ENCODE data around the gene TRIM8.

DNA sequence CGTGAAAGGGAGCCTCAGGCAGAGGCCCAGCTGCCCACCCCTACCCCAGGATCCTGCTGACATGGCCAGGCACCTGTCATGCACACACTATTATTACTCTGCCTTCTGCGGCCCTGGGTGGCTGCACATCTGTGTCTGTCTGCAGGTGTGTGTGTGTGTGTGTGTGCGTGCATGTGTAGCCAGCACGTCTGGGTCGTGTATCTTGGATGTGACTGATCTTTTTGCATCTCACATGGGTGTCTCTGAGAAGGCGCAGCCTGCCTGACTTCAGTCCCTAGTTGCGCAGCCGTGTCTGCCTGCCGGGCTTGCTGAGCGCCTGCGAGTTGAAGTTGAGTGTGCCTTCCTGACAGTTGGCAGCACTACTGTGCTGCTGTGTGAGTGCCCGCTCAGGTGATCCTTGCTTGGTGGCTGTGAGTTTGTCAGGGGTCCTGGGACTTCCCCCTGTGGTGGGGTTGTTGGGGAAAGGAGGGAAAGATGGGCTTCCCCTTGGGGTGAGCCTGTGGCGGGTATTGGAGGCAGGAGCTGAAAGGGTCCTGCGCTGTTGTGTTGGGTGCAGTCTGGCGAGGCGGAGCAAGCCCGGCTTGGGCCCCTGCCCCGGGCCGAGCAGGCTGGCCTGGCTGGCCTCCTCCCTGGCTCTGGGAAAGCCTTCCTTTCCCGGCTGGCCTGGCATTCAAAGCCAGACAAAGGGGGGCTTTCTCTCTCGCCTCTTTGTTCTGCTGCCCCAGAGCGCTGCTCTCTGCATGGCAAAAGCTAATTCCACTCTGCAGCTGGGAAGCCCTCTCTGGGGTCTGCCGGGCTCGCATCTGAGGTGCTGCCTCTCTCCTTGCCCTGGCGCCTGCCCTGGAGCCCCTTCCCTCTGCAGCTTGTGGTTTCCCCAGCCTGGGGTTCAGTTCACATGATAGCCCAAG, 4.9 kb downstream of the TRIM8 start:
- TF ChIP-seq, protein P1, sequence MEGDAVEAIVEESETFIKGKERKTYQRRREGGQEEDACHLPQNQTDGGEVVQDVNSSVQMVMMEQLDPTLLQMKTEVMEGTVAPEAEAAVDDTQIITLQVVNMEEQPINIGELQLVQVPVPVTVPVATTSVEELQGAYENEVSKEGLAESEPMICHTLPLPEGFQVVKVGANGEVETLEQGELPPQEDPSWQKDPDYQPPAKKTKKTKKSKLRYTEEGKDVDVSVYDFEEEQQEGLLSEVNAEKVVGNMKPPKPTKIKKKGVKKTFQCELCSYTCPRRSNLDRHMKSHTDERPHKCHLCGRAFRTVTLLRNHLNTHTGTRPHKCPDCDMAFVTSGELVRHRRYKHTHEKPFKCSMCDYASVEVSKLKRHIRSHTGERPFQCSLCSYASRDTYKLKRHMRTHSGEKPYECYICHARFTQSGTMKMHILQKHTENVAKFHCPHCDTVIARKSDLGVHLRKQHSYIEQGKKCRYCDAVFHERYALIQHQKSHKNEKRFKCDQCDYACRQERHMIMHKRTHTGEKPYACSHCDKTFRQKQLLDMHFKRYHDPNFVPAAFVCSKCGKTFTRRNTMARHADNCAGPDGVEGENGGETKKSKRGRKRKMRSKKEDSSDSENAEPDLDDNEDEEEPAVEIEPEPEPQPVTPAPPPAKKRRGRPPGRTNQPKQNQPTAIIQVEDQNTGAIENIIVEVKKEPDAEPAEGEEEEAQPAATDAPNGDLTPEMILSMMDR (IDR thresholded peaks at IDR 0.05; ENCODE audit: borderline replicate concordance, extremely low read depth, low read length, poor library complexity, severe bottlenecking) = no peak
- TF ChIP-seq EZH2 (IDR thresholded peaks at IDR 0.05; ENCODE audit: borderline replicate concordance, low read depth, low read length, severe bottlenecking) = no peak

Measured in DND-41 (cell line).